Endodermal cell (in vitro differentiated cells): ENCODE data around the gene MT1H. TPM values are rescaled to one million over a fixed set of nuclear protein-coding genes. Genes with fewer than 3 reads are reported as not detected.
A peak's percentile ranks its signal among the peaks of the same experiment; 100 is the strongest.

ENCODE experiments used
- DNase-seq: peaks from one replicate; pipeline ENCODE4 v3.0.0-alpha.2; 2017
- H3K27ac ChIP-seq: 2 replicates; pipeline ENCODE4 v1.5.1; 2013; ENCODE audit warnings: mild to moderate bottlenecking, low read depth, low read length, moderate library complexity
- H3K27me3 ChIP-seq: 2 replicates; pipeline ENCODE4 v1.6.1; 2013; ENCODE audit warnings: mild to moderate bottlenecking, low read length, moderate library complexity; ENCODE audit not compliant: insufficient read depth, control insufficient read depth, poor library complexity, severe bottlenecking
- H3K36me3 ChIP-seq: 2 replicates; pipeline ENCODE4 v1.7.0; 2013; ENCODE audit warnings: mild to moderate bottlenecking, low read length, moderate library complexity; ENCODE audit not compliant: control insufficient read depth, insufficient read depth
- H3K4me1 ChIP-seq: one replicate; pipeline ENCODE4 v1.7.0; 2013; ENCODE audit warnings: low read length; ENCODE audit not compliant: control insufficient read depth, insufficient read depth
- H3K4me3 ChIP-seq: 2 replicates; pipeline ENCODE4 v1.5.1; 2013; ENCODE audit warnings: mild to moderate bottlenecking, low read length, moderate library complexity
- H3K9ac ChIP-seq: 2 replicates; pipeline ENCODE4 v1.6.1; 2013; ENCODE audit warnings: mild to moderate bottlenecking, low read length, moderate library complexity; ENCODE audit not compliant: poor library complexity, severe bottlenecking; ENCODE audit errors: extremely low read depth
- H3K9me3 ChIP-seq: 2 replicates; pipeline ENCODE4 v1.6.1; 2013; ENCODE audit warnings: mild to moderate bottlenecking, low read length, moderate library complexity; ENCODE audit not compliant: control insufficient read depth
- H3K27ac Mint-ChIP-seq: 2 replicates; pipeline ENCODE4 v1.8.0; 2020; ENCODE audit warnings: mixed read lengths
- H3K27me3 Mint-ChIP-seq: 2 replicates; pipeline ENCODE4 v1.8.0; 2021; ENCODE audit warnings: mild to moderate bottlenecking, mixed read lengths; ENCODE audit not compliant: insufficient read depth
- H3K36me3 Mint-ChIP-seq: 2 replicates; pipeline ENCODE4 v1.8.0; 2020; ENCODE audit warnings: low read depth, mixed read lengths
- H3K4me1 Mint-ChIP-seq: 2 replicates; pipeline ENCODE4 v1.8.0; 2020; ENCODE audit warnings: mixed read lengths
- H3K4me3 Mint-ChIP-seq: 2 replicates; pipeline ENCODE4 v1.8.0; 2020; ENCODE audit warnings: mild to moderate bottlenecking, moderate library complexity, mixed read lengths
- H3K9me3 Mint-ChIP-seq: 2 replicates; pipeline ENCODE4 v1.8.0; 2020; ENCODE audit warnings: mild to moderate bottlenecking, mixed read lengths
- WGBS, 2 experiments: methylation state at CpG; one replicate each; pipeline versions ENCODE4 v1.1.5 to v1.1.7; 2013; ENCODE audit warnings: missing lambda C conversion rate in 2 of 2, mixed read lengths in 1 of 2; ENCODE audit not compliant: insufficient coverage in 1 of 2, insufficient read length in 1 of 2; 5-methylcytosine and 5-hydroxymethylcytosine counted together
- total RNA-seq, 2 donors: library from RNA; stranded (reverse); fragmentation: NEBNext Ultra II Directional in 1 of 2; extraction: Animal tissue kit (Norgen Biotek cat#: 25700) in 1 of 2; gene quantifications; 2 replicates in 1 of 2; 3 replicates in 1 of 2; pipeline ENCODE4 v1.2.1, GENCODE V29; 2021
- TF ChIP-seq, protein P1 (sequence below): fragments of 200-600 bp; sonication (generic); conservative IDR thresholded peaks from 2 replicates; pipeline ENCODE4 v1.5.0; 2021; ENCODE audit warnings: antibody characterized with exemption, mild to moderate bottlenecking

The MT1H gene
- total RNA-seq, 2 donors from 2014 or later = 1.6 TPM; not detected in 1

DNA sequence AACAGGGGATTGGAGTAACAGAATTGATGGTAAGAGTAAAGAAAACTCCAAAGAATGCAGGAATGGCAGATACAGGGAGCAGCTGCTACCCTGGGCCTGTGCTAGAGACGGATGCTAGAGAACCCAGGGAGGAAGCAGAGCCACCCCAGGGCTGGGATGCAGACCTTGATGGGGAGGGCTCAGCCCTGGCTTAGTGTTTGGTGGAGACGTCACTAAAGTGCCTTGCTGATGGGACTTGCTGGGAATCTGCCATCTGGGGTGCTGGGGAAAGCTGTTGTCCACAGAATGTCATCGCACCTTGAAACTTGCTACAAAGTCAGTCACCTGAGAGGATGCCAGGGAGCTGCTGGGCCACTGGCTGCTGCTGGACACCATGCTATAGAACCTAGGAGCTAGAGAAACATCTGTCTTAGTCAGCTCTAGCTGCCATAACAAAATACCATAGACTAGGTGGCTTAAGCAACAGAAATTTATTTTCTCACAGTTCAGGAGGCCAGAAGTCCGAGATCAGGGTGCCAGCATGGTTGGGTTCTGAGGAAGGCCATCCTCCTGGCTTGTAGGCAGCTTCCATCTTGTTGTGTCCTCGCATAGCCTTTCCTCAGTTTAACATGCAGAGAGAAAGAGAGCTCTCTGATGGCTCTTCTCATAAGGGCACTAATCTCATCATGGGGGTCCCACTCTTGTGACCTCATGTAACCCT is 28.0 kb downstream of the MT1H start:
- H3K36me3 Mint-ChIP-seq = no peaks in the 10 kb centered on the region
- H3K9me3 ChIP-seq = peaks cover 10% of the 10 kb centered on the region
- TF ChIP-seq, protein P1, sequence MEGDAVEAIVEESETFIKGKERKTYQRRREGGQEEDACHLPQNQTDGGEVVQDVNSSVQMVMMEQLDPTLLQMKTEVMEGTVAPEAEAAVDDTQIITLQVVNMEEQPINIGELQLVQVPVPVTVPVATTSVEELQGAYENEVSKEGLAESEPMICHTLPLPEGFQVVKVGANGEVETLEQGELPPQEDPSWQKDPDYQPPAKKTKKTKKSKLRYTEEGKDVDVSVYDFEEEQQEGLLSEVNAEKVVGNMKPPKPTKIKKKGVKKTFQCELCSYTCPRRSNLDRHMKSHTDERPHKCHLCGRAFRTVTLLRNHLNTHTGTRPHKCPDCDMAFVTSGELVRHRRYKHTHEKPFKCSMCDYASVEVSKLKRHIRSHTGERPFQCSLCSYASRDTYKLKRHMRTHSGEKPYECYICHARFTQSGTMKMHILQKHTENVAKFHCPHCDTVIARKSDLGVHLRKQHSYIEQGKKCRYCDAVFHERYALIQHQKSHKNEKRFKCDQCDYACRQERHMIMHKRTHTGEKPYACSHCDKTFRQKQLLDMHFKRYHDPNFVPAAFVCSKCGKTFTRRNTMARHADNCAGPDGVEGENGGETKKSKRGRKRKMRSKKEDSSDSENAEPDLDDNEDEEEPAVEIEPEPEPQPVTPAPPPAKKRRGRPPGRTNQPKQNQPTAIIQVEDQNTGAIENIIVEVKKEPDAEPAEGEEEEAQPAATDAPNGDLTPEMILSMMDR = no peak
- H3K27me3 Mint-ChIP-seq = peaks cover 3% of the 10 kb centered on the region
- H3K36me3 ChIP-seq = no peaks in the 10 kb centered on the region
- peaks cover 13% of the 10 kb centered on the region for H3K9me3 Mint-ChIP-seq
- H3K27me3 ChIP-seq = no peaks in the 10 kb centered on the region
- H3K4me1 ChIP-seq = no peaks in the 10 kb centered on the region
- no peak overlapping the region for H3K27ac ChIP-seq
- 91 to 95% methylated on average over 5 of the region's 5 CpGs for WGBS, 2 experiments
- peak; percentile 20 for DNase-seq
- no peak overlapping the region for H3K4me3 ChIP-seq
- H3K27ac Mint-ChIP-seq = no peak overlapping the region
- H3K9ac ChIP-seq = no peak overlapping the region
- H3K4me3 Mint-ChIP-seq = no peak overlapping the region
- no peaks in the 10 kb centered on the region for H3K4me1 Mint-ChIP-seq

- no peaks in the 10 kb centered on the region for H3K27me3 ChIP-seq
- no peak overlapping the region for H3K27ac ChIP-seq
- H3K9ac ChIP-seq = no peak overlapping the region
- Mint-ChIP-seq H3K9me3 (peaks cover 13% of the 10 kb centered on the region), H3K36me3 (no peaks in the 10 kb centered on the region), H3K4me1 (no peaks in the 10 kb centered on the region), H3K27ac (no peak overlapping the region), H3K4me3 (no peak overlapping the region), H3K27me3 (peaks cover 3% of the 10 kb centered on the region)
- no peaks in the 10 kb centered on the region for H3K36me3 ChIP-seq
- WGBS, 2 experiments = 67% methylated on average over 1 of the region's 1 CpG; no CpG with 5 or more reads in 1 of the 2 experiments
- H3K4me3 ChIP-seq = no peak overlapping the region
- TF ChIP-seq, protein P1 = no peak
- no peaks in the 10 kb centered on the region for H3K4me1 ChIP-seq
- peaks cover 10% of the 10 kb centered on the region for H3K9me3 ChIP-seq
- DNase-seq = no peak
Measured at GRCh38 chr16:56700195-56700594, 30.6 kb downstream of the MT1H start.

- H3K27me3 Mint-ChIP-seq = peaks cover 3% of the 10 kb centered on the region
- H3K36me3 Mint-ChIP-seq = no peaks in the 10 kb centered on the region
- no peaks in the 10 kb centered on the region for H3K36me3 ChIP-seq
- H3K27me3 ChIP-seq = no peaks in the 10 kb centered on the region
- WGBS, 2 experiments = 95 to 100% methylated on average over 1 of the region's 1 CpG
- H3K4me1 Mint-ChIP-seq = no peaks in the 10 kb centered on the region
- no peaks in the 10 kb centered on the region for H3K4me1 ChIP-seq
- H3K9me3 ChIP-seq = peaks cover 10% of the 10 kb centered on the region
- TF ChIP-seq, protein P1 = no peak
- no peak overlapping the region for H3K27ac ChIP-seq
- H3K4me3 Mint-ChIP-seq = no peak overlapping the region
- DNase-seq = no peak
- no peak overlapping the region for H3K27ac Mint-ChIP-seq
- H3K9me3 Mint-ChIP-seq = peaks cover 13% of the 10 kb centered on the region
- H3K9ac ChIP-seq = no peak overlapping the region
- H3K4me3 ChIP-seq = no peak overlapping the region
Measured at GRCh38 chr16:56700631-56701030, 31.0 kb downstream of the MT1H start.
